HepG2 (cell line): Measurements from ENCODE around the gene GRIP1. TPM values are rescaled to one million over a fixed set of nuclear protein-coding genes. Genes with fewer than 3 reads are reported as not detected.

ENCODE experiments used
- ATAC-seq: fragments of 200-7000 bp; cut with Tn5 transposase; 3 replicates; pipeline ENCODE4 v1.9.1; 2020; ENCODE audit warnings: mild to moderate bottlenecking, moderate library complexity
- BruUV-seq: library from RNA; stranded (reverse); fragments of 400-500 nt; replicated peaks from 2 replicates; lab custom pipeline; 2021; lab: Mats Ljungman, UMichigan
- CTCF ChIA-PET: fragments of 300-600 bp; formaldehyde crosslinking; extraction: SDS; loops from one replicate; lab custom pipeline; 2021; ENCODE audit warnings: low total read pairs, inconsistent platforms, low intra/inter-chr PET ratio; lab: Yijun Ruan, JAX
- POLR2A ChIA-PET: fragments of 350-600 bp; sonication (Branson Sonifier 250); formaldehyde crosslinking; loops from one replicate; lab custom pipeline; 2020; ENCODE audit warnings: antibody characterized with exemption, inconsistent platforms; lab: Yijun Ruan, JAX
- DNase-seq: peaks from one replicate; pipeline ENCODE4 v3.0.0-alpha.2; 2015; ENCODE audit warnings: low spot score
- FAIRE-seq: peaks from 3 replicates; lab custom pipeline; 2011; peaks lifted over from hg19 to GRCh38; lab: Jason Lieb, UNC
- H2AFZ ChIP-seq: one replicate; pipeline ENCODE4 v1.6.1; 2011; ENCODE audit warnings: low read length, inconsistent platforms
- H3K27ac ChIP-seq: fragments of 300-600 bp; 3 replicates; pipeline ENCODE4 v1.8.0; 2011; ENCODE audit warnings: mixed run types, mild to moderate bottlenecking, mixed read lengths, low read length, inconsistent platforms; ENCODE audit not compliant: insufficient read depth; ENCODE audit errors: extremely low read length
- H3K27me3 ChIP-seq, 2 experiments: fragments of 200-600 bp in 1 of 2; 2 replicates in 1 of 2; 3 replicates in 1 of 2; pipeline versions ENCODE4 v1.6.0 to v1.8.0; 2011; ENCODE audit warnings: low read length in 2 of 2, mild to moderate bottlenecking in 2 of 2, moderate library complexity in 2 of 2, inconsistent platforms in 1 of 2; ENCODE audit not compliant: insufficient read depth in 2 of 2, control insufficient read depth in 1 of 2
- H3K36me3 ChIP-seq, 2 experiments: fragments of 200-600 bp in 1 of 2; replicated peaks in 1 of 2; 2 replicates in 1 of 2; 3 replicates in 1 of 2; pipeline versions ENCODE4 v1.5.1 to v1.8.0; 2011; ENCODE audit warnings: low read length in 2 of 2, inconsistent platforms in 1 of 2; ENCODE audit not compliant: insufficient read depth in 2 of 2, control insufficient read depth in 1 of 2
- H3K4me1 ChIP-seq: 2 replicates; pipeline ENCODE4 v1.5.1; 2012; ENCODE audit warnings: low read length, inconsistent platforms; ENCODE audit not compliant: insufficient read depth
- H3K4me2 ChIP-seq: 2 replicates; pipeline ENCODE4 v1.6.0; 2011; ENCODE audit warnings: low read depth, low read length, inconsistent platforms
- H3K4me3 ChIP-seq, 3 experiments: fragments of 200-600 bp in 1 of 3; sonication (generic), shearing (Covaris generic) in 1 of 3; replicated peaks in 1 of 3; 2 replicates each; pipeline ENCODE4 v1.5.1; 2011 to 2016; ENCODE audit warnings: low read length in 3 of 3, inconsistent platforms in 2 of 3, low read depth in 2 of 3, mild to moderate bottlenecking in 2 of 3, control low read depth in 1 of 3, mixed read lengths in 1 of 3; ENCODE audit not compliant: insufficient read depth in 1 of 3
- H3K79me2 ChIP-seq: one replicate; pipeline ENCODE4 v1.6.1; 2011; ENCODE audit warnings: low read length, inconsistent platforms; ENCODE audit not compliant: insufficient read depth
- H3K9ac ChIP-seq: 2 replicates; pipeline ENCODE4 v1.6.0; 2011; ENCODE audit warnings: mild to moderate bottlenecking, low read depth, low read length, inconsistent platforms; ENCODE audit not compliant: insufficient read depth
- H3K9me3 ChIP-seq: 2 replicates; pipeline ENCODE4 v1.5.1; 2012; ENCODE audit warnings: mild to moderate bottlenecking, low read length
- H4K20me1 ChIP-seq: 2 replicates; pipeline ENCODE4 v1.6.0; 2011; ENCODE audit warnings: inconsistent platforms, mild to moderate bottlenecking, low read length, moderate library complexity; ENCODE audit not compliant: insufficient read depth
- ARNTL ChIP-seq: sonication (generic); formaldehyde crosslinking; IDR thresholded peaks from 2 replicates; pipeline ENCODE4 v1.4.0; 2020; ENCODE audit warnings: mild to moderate bottlenecking, missing genetic modification reagents
- BCL6 ChIP-seq: IDR thresholded peaks from 2 replicates; pipeline ENCODE4 v1.6.1; 2016; ENCODE audit warnings: missing genetic modification reagents, missing compliant biosample characterization
- POLR2A ChIP-seq, 2 experiments: IDR thresholded peaks; 2 replicates each; pipeline ENCODE4 v1.6.1; 2011; ENCODE audit warnings: low read depth in 2 of 2, low read length in 2 of 2, mild to moderate bottlenecking in 1 of 2, moderate library complexity in 1 of 2; ENCODE audit not compliant: insufficient read depth in 1 of 2
- XBP1 ChIP-seq: sonication (generic); formaldehyde crosslinking; IDR thresholded peaks from 2 replicates; pipeline ENCODE4 v1.5.0; 2020; ENCODE audit warnings: missing genetic modification reagents
- ZNF12 ChIP-seq: sonication (generic); formaldehyde crosslinking; IDR thresholded peaks from 2 replicates; pipeline ENCODE4 v1.5.0; 2020; ENCODE audit warnings: missing genetic modification reagents
- ZNF207 ChIP-seq: fragments of 450-650 bp; IDR thresholded peaks from 2 replicates; pipeline ENCODE4 v1.6.1; 2016; ENCODE audit warnings: antibody characterized with exemption, borderline replicate concordance
- ZNF256 ChIP-seq: sonication (generic); formaldehyde crosslinking; conservative IDR thresholded peaks from 2 replicates; pipeline ENCODE4 v1.4.0; 2020; ENCODE audit warnings: missing genetic modification reagents
- ZNF678 ChIP-seq: sonication (generic); formaldehyde crosslinking; IDR thresholded peaks from 2 replicates; pipeline ENCODE4 v1.4.0; 2020; ENCODE audit warnings: mild to moderate bottlenecking, missing genetic modification reagents
- ZNF777 ChIP-seq: sonication (generic); formaldehyde crosslinking; IDR thresholded peaks from 2 replicates; pipeline ENCODE4 v1.4.0; 2020; ENCODE audit warnings: missing genetic modification reagents
- ZNF879 ChIP-seq: sonication (generic); formaldehyde crosslinking; IDR thresholded peaks from 2 replicates; pipeline ENCODE4 v1.8.1; 2023; ENCODE audit warnings: missing genetic modification reagents
- WGBS: methylation state at CpG from one replicate; pipeline ENCODE4 v1.1.6; 2017; ENCODE audit warnings: low lambda C conversion rate; 5-methylcytosine and 5-hydroxymethylcytosine counted together
- in situ Hi-C: cut with HindIII; loops from 2 replicates; pipeline ENCODE4 v1.10.0; 2017; ENCODE audit warnings: low pct_unique_long_range_greater_than_20kb; ENCODE audit not compliant: extremely low pct_ligation_motif_present
- intact Hi-C: fragments of 100-400 bp; cut with micrococcal nuclease; formaldehyde crosslinking; loops from one replicate; pipeline ENCODE4 v1.10.0; 2022; ENCODE audit not compliant: unreplicated experiment
- polyA plus RNA-seq, 8 experiments: library from polyadenylated mRNA; depleted of rRNA in 3 of 8; stranded (reverse) in 7 of 8; unstranded in 1 of 8; fragments of >200 nt; fragmentation: Illumina TruSeq in 4 of 8; extraction: Trizol in 4 of 8; gene quantifications; 2 replicates each; pipeline versions ENCODE4 v1.2.1 to v1.2.3, GENCODE V29; 2011 to 2016; ENCODE audit warnings: low read depth in 4 of 8, missing spikeins in 1 of 8, mixed read lengths in 1 of 8; ENCODE audit not compliant: insufficient read depth in 1 of 8
- total RNA-seq, 5 experiments: library from RNA; depleted of rRNA; stranded (reverse); fragments of >200 nt; fragmentation: Illumina TruSeq; extraction: Trizol; gene quantifications; 2 replicates each; pipeline ENCODE4 v1.2.3, GENCODE V29; 2016; ENCODE audit warnings: low read depth in 1 of 5
- TF ChIP-seq, protein P1 (sequence below): IDR thresholded peaks from 2 replicates; pipeline ENCODE4 v1.6.1; 2016; ENCODE audit warnings: missing compliant biosample characterization, missing genetic modification reagents, borderline replicate concordance
- TF ChIP-seq, protein P2 (sequence below): sonication (generic); formaldehyde crosslinking; IDR thresholded peaks from 2 replicates; pipeline ENCODE4 v1.4.0; 2020; ENCODE audit warnings: mild to moderate bottlenecking, missing genetic modification reagents
- TF ChIP-seq, protein P3 (sequence below): sonication (generic); formaldehyde crosslinking; conservative IDR thresholded peaks from 2 replicates; pipeline ENCODE4 v1.8.0; 2022; ENCODE audit warnings: low read depth, missing genetic modification reagents

Gene GRIP1
- total and polyA plus RNA-seq, 2 of the 13 experiments (the other 11 are each of a cell fraction or from before 2014, with no cell fraction given), result not detected

DNA sequence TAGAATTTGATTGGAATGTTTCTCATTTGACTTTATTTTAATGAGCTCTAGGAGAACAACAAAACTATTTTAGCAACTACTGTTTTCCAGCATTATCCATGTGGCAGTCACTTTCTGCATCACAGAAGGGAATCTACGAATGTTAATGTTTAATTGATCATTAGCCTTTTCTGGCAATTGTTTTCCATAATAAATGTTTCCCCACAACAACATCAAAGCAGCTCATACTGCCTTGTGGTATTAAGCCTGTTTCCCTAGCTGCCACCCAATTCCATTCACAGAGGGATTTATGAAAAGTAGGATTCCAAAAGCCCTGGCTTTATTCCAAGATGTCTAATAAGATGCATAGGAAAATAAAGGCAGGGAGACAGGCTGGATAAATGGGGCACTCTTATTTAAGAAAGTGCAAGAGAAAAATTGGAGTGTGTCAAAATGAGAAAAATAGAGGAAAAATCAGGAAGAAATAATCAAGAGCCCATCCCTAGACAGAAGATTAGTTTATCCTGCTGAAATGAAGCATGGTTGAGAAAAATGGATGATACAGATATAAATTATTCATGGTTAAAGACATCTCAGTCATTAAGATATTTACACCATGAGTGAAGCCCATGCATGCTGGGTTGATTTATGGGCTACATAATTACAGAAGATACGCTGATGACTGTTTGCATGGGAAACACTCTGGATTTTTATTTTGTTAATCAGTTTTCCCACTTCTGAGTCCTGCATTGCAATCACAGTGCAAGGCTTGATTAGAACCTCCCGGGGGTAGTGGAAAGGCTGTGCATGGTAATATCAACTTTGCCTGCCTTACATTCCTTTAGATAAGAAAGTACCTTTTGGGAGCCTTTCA, 196.3 kb downstream of the GRIP1 start:
- Histone ChIP-seq H3K79me2 (no peaks in the 10 kb centered on the region), H3K27ac (no peak overlapping the region), H4K20me1 (no peaks in the 10 kb centered on the region), H3K9me3 (no peaks in the 10 kb centered on the region), H3K9ac (no peak overlapping the region), H3K4me2 (no peak overlapping the region), H3K4me3 (no peak overlapping the region), H3K36me3 (no peaks in the 10 kb centered on the region), H3K27me3 (no peaks in the 10 kb centered on the region), H2AFZ (no peak overlapping the region), H3K4me1 (no peaks in the 10 kb centered on the region)
- POLR2A ChIA-PET, result no interaction called here
- CTCF ChIA-PET, result no interaction called here
- no TSS peak for BruUV-seq
- FAIRE-seq, result no peak
- 2% methylated on average over 3 of the region's 3 CpGs for WGBS
- TF ChIP-seq, protein P1, sequence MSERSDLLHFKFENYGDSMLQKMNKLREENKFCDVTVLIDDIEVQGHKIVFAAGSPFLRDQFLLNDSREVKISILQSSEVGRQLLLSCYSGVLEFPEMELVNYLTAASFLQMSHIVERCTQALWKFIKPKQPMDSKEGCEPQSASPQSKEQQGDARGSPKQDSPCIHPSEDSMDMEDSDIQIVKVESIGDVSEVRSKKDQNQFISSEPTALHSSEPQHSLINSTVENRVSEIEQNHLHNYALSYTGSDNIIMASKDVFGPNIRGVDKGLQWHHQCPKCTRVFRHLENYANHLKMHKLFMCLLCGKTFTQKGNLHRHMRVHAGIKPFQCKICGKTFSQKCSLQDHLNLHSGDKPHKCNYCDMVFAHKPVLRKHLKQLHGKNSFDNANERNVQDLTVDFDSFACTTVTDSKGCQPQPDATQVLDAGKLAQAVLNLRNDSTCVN (CRISPR knock-in tag), result no peak
- TF ChIP-seq ZNF879 (CRISPR knock-in tag) (no peak), BCL6 (CRISPR knock-in tag) (no peak), POLR2A (IDR thresholded peaks at IDR 0.05; ENCODE audit: insufficient read depth in 1 of 2, low read depth in 2 of 2, low read length in 2 of 2) (no peak), XBP1 (CRISPR knock-in tag) (no peak), ZNF678 (CRISPR knock-in tag) (no peak), ZNF12 (CRISPR knock-in tag) (no peak), ZNF256 (no peak), ZNF207 (no peak), ZNF777 (CRISPR knock-in tag) (no peak), ARNTL (CRISPR knock-in tag) (no peak)
- TF ChIP-seq, protein P2, sequence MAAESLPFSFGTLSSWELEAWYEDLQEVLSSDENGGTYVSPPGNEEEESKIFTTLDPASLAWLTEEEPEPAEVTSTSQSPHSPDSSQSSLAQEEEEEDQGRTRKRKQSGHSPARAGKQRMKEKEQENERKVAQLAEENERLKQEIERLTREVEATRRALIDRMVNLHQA (CRISPR knock-in tag), result no peak
- TF ChIP-seq, protein P3, sequence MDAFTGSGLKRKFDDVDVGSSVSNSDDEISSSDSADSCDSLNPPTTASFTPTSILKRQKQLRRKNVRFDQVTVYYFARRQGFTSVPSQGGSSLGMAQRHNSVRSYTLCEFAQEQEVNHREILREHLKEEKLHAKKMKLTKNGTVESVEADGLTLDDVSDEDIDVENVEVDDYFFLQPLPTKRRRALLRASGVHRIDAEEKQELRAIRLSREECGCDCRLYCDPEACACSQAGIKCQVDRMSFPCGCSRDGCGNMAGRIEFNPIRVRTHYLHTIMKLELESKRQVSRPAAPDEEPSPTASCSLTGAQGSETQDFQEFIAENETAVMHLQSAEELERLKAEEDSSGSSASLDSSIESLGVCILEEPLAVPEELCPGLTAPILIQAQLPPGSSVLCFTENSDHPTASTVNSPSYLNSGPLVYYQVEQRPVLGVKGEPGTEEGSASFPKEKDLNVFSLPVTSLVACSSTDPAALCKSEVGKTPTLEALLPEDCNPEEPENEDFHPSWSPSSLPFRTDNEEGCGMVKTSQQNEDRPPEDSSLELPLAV, result no peak
- in situ Hi-C loops (no loop called here), intact Hi-C loops (no loop called here)
- no peak for ATAC-seq
- DNase-seq, result no peak
